A549 (cell line): ENCODE measurements around the gene NBPF1.
"Not testable (repeated sequence)": the region's sequence is repeated elsewhere in the genome, so short reads cannot be mapped to it uniquely, and the experiment has no call there.

ENCODE experiments used
- BHLHE40 ChIP-seq: IDR thresholded peaks from 2 replicates; pipeline ENCODE4 v1.6.1; 2012; ENCODE audit warnings: low read depth, low read length, inconsistent platforms
- CBX2 ChIP-seq: fragments of 200-600 bp; sonication (generic); IDR thresholded peaks from 2 replicates; pipeline ENCODE4 v1.6.1; 2016; ENCODE audit warnings: low read depth, mild to moderate bottlenecking, borderline replicate concordance
- KDM5A ChIP-seq: fragments of 200-600 bp; sonication (generic); IDR thresholded peaks from 2 replicates; pipeline ENCODE4 v1.6.1; 2016; ENCODE audit warnings: antibody characterized with exemption, mild to moderate bottlenecking
- POLR2A ChIP-seq: IDR thresholded peaks from 2 replicates; pipeline ENCODE4 v1.6.1; 2012; ENCODE audit warnings: mild to moderate bottlenecking, low read length
- RFX5 ChIP-seq: fragments of 450-650 bp; IDR thresholded peaks from 2 replicates; pipeline ENCODE4 v1.7.1; 2014; ENCODE audit warnings: antibody characterized with exemption, mild to moderate bottlenecking, moderate library complexity
- SMC3 ChIP-seq: fragments of >200 bp; sonication (Bioruptor Twin); formaldehyde crosslinking; IDR thresholded peaks from 3 replicates; pipeline ENCODE4 v1.6.1; 2018; ENCODE audit warnings: inconsistent platforms
- ZSCAN20 ChIP-seq: fragments of 250-450 bp; sonication (Bioruptor Pico); IDR thresholded peaks from 2 replicates; pipeline ENCODE4 v1.8.0; 2022; ENCODE audit warnings: mild to moderate bottlenecking, moderate library complexity
- TF ChIP-seq, protein P1 (sequence below): fragments of >200 bp; sonication (Bioruptor Twin); formaldehyde crosslinking; IDR thresholded peaks from 3 replicates; pipeline ENCODE4 v1.5.1; 2016
- TF ChIP-seq, protein P2 (sequence below): fragments of >200 bp; sonication (Bioruptor Twin); formaldehyde crosslinking; IDR thresholded peaks from 3 replicates; pipeline ENCODE4 v1.6.1; 2016

DNA sequence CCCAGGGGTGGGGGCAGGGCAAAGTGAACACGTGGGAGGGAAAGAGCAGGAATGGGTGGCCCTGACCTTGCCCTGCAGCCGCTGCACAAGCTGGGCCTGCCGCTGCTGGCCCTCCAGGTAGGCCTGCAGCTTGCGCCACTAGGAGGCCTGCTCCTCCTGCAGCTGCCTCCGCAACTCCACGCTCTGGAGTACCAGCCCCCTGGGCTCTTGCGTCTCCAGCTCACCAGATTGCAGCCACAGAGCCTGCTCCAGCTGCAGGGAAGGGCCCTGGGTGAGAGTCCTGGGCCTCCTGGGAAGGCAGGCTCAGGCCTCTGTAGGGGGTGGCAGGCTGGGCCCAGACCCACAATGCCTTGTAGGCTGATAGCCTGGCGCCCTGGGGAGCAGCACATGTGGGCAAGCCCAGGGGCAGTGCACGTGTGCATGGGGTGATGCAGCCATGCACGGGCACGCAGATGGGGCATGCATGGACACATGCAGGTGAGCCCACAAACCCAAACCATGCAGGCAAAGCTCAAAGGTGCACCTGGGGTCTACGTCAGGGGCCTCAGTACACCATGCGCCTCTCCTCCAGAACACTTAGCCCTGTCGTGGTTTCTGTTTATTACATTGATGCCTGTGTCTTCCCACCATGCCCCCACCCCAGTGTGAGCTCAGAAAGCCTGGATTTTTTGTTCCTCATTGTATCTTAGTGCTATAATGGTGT is 43.8 kb upstream of the NBPF1 start:
- not testable (repeated sequence) for TF ChIP-seq POLR2A; ZSCAN20 (CRISPR knock-in tag); CBX2; KDM5A; SMC3; RFX5; BHLHE40
- TF ChIP-seq, protein P1, sequence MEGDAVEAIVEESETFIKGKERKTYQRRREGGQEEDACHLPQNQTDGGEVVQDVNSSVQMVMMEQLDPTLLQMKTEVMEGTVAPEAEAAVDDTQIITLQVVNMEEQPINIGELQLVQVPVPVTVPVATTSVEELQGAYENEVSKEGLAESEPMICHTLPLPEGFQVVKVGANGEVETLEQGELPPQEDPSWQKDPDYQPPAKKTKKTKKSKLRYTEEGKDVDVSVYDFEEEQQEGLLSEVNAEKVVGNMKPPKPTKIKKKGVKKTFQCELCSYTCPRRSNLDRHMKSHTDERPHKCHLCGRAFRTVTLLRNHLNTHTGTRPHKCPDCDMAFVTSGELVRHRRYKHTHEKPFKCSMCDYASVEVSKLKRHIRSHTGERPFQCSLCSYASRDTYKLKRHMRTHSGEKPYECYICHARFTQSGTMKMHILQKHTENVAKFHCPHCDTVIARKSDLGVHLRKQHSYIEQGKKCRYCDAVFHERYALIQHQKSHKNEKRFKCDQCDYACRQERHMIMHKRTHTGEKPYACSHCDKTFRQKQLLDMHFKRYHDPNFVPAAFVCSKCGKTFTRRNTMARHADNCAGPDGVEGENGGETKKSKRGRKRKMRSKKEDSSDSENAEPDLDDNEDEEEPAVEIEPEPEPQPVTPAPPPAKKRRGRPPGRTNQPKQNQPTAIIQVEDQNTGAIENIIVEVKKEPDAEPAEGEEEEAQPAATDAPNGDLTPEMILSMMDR = not testable (repeated sequence)
- TF ChIP-seq, protein P2, sequence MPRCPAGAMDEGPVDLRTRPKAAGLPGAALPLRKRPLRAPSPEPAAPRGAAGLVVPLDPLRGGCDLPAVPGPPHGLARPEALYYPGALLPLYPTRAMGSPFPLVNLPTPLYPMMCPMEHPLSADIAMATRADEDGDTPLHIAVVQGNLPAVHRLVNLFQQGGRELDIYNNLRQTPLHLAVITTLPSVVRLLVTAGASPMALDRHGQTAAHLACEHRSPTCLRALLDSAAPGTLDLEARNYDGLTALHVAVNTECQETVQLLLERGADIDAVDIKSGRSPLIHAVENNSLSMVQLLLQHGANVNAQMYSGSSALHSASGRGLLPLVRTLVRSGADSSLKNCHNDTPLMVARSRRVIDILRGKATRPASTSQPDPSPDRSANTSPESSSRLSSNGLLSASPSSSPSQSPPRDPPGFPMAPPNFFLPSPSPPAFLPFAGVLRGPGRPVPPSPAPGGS = not testable (repeated sequence)
